Globus pallidus (tissue), 1 donor: Measurements from ENCODE around the gene CPLX3.

Source experiments
- DNase-seq: peaks from one replicate; pipeline ENCODE4 v3.0.0-alpha.2; 2015; ENCODE audit warnings: low spot score

The CPLX3 gene

GRCh38 chr15:74802862-74803447 is 23.5 kb upstream of the CPLX3 start:
- no peak for DNase-seq

GRCh38 chr15:74804935-74805334 is 21.5 kb upstream of the CPLX3 start:
- DNase-seq, result no peak

- DNase-seq, result no peak
Measured at GRCh38 chr15:74807282-74807681, 19.1 kb upstream of the CPLX3 start.

GRCh38 chr15:74808078-74808839 is 18.2 kb upstream of the CPLX3 start:
- no peak for DNase-seq

GRCh38 chr15:74808840-74809229 is 17.6 kb upstream of the CPLX3 start:
- DNase-seq, result no peak

GRCh38 chr15:74809242-74809641 is 17.2 kb upstream of the CPLX3 start:
- no peak for DNase-seq

GRCh38 chr15:74809956-74810355 is 16.5 kb upstream of the CPLX3 start:
- DNase-seq, result no peak

GRCh38 chr15:74812533-74812932 is 13.9 kb upstream of the CPLX3 start, which contains the start of gene LMAN1L:
Gene LMAN1L, plus strand, starts transcription at chr15:74812835. Its CDS starts 20 bp downstream, at chr15:74812855.
- DNase-seq, result no peak

- no peak for DNase-seq
Measured at GRCh38 chr15:74815121-74815934, 11.1 kb upstream of the CPLX3 start.

GRCh38 chr15:74815961-74816360 is 10.5 kb upstream of the CPLX3 start:
- no peak for DNase-seq

- no peak for DNase-seq
Measured at GRCh38 chr15:74816624-74817369, 9.6 kb upstream of the CPLX3 start.

GRCh38 chr15:74817370-74817737 is 9.1 kb upstream of the CPLX3 start:
- no peak for DNase-seq

GRCh38 chr15:74820056-74820455 is 6.4 kb upstream of the CPLX3 start:
- no peak for DNase-seq

- DNase-seq, result no peak
Measured at GRCh38 chr15:74821091-74821789, 5.2 kb upstream of the CPLX3 start.

- DNase-seq, result no peak
Measured at GRCh38 chr15:74821790-74822158, 4.7 kb upstream of the CPLX3 start.

- no peak for DNase-seq
Measured at GRCh38 chr15:74822233-74822632, 4.2 kb upstream of the CPLX3 start.

- DNase-seq, result no peak
Measured at GRCh38 chr15:74823324-74823723, 3.1 kb upstream of the CPLX3 start.

GRCh38 chr15:74824976-74825375 is 1.5 kb upstream of the CPLX3 start:
- DNase-seq, result no peak

GRCh38 chr15:74825866-74826265 is 561 bp upstream of the CPLX3 start:
- DNase-seq, result no peak

- DNase-seq, result no peak
Measured at GRCh38 chr15:74826921-74827320, 494 bp downstream of the CPLX3 start.

- no peak for DNase-seq
Measured at GRCh38 chr15:74827614-74828013, 1.2 kb downstream of the CPLX3 start.

- no peak for DNase-seq
Measured at GRCh38 chr15:74828835-74829234, 2.4 kb downstream of the CPLX3 start.
